Dedifferentiated amniotic fluid mesenchymal stem cell (primary cell): ENCODE measurements around the gene MAPK12.

Source experiments
- DNase-seq: peaks from one replicate; pipeline ENCODE4 v3.0.0-alpha.2; 2016; ENCODE audit errors: extremely low spot score

The MAPK12 gene

DNA sequence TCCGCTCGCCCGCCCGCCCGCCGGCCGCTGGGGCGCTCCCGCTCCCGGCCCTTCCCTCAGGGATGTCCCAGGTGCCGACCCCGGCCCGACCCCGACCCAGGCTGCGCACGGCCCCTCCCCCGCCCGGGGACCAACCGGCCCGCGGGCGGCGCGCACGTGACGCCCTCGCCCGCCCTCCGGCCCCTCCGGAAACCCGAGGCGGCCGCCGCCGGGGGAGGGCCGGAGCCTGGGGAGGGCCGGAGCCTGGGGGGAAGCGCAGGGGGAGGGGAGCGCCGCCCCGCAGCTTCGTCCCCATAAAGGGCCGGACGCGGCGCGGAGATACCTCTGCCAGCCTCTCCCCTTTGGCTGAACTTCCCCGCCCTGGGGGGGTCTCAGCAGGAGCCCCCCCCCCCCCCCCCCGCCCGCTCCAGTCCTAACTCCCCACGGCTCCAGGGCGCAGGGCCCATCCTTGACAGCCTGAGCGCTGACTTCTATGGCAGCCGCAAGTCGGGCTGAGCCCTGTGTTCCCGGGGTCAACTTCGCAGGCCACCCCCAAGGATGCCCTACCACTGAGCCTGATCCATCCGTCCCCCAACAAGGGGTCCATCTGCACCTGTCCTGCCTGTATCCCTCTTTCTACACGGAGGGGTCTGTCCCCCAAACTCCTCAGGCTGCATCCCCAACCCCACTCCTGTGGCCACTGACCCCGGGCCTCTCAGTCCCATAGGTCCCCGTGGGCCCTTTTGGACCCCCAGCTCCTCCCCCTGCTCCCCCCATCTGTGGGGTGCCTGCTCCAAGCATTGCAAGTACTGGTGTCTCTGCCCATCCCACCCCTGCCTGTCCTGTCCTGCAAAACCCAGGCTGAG is at the start of gene MAPK12:
Gene MAPK12, minus strand, starts transcription at position 69 of the 845 bp plus-strand sequence. CDS start 174 bp downstream, outside the sequence.
- no peak for DNase-seq

GRCh38 chr22:50310949-50311444 is 49.5 kb upstream of the MAPK12 start:
- no peak for DNase-seq

DNA sequence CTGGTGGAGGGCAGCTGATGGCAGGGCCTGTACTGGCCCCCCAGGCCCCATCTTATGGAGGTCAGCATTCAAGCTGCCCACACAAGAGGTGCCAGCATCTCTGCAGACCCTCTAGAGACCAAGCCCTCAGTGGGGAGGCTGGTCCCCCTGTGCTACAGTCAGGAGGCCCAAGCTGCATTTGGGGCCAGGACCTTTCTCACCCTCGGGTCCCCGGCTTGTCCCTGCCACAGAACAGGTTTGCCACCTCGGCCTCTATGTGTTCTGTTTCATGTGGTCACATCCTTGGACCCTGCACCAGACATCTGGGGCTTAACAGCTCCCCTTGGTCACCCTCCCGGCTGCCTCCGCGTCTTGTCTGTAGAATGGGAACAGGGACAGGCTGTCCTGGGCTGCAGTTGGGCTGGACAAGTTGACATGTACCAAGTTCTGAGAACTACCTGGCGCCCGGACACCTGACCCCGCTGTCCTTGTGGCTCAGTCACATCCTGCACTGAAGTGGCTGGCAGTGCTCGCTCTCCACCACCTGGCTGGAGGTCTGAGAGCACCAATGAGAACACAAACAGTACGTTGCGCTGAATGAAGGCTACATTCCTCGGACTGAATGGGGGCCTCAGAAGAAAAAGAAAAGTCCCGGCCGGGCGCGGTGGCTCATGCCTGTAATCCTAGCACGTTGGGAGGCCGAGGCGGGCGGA is 48.7 kb upstream of the MAPK12 start:
- DNase-seq: no peak

DNA sequence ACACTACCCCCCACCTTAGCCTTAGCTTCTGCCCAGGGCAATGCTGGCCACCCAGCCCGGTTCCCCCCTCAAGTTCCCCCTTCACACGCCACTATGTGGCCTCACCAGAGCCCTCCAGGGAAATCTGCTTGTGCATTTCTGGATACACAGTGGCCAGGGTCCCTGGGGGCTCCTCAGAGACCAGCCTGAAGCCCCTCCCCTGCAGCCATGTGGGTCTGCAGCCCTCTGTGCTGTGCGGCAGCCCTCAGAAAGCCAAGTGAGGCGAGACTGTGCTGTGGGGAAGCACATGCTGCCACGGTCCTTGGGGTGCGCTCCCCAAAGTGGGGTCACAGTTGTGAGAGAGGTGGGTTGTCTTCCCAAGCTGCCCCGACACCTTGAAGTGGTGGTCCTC is 48.1 kb upstream of the MAPK12 start:
- DNase-seq: no peak

DNA sequence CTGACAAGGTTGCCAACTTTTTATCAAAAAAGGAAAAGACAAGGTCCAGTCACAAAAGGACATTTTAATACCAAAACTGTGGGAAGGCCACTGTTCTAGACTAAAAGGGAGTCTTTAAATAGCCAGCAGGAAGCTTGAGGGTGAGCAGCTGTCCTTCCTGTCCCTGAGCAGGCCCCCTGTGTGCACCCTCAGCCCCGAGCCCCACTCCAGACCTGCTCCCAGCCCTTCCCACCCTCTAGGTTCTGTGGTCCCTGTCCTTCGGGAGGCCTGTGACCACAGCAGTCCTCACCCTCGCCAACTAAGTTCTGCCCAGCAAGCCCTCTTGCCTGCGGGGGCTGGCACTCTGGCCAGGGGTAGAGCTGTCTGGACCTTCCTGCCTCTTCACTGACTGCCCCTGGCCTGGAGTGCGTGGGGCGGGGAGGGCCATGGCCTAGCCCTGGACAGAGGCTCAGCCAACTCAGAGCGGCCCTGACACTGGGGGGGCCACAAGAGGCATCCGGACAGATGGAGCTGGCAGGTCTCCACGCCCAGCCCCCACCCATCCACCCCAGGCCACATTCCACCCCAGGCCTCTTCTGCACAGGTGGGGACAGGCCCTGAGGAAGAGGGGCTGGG is 47.6 kb upstream of the MAPK12 start:
- no peak for DNase-seq

GRCh38 chr22:50308597-50308935 is 47.1 kb upstream of the MAPK12 start:
- no peak for DNase-seq

DNA sequence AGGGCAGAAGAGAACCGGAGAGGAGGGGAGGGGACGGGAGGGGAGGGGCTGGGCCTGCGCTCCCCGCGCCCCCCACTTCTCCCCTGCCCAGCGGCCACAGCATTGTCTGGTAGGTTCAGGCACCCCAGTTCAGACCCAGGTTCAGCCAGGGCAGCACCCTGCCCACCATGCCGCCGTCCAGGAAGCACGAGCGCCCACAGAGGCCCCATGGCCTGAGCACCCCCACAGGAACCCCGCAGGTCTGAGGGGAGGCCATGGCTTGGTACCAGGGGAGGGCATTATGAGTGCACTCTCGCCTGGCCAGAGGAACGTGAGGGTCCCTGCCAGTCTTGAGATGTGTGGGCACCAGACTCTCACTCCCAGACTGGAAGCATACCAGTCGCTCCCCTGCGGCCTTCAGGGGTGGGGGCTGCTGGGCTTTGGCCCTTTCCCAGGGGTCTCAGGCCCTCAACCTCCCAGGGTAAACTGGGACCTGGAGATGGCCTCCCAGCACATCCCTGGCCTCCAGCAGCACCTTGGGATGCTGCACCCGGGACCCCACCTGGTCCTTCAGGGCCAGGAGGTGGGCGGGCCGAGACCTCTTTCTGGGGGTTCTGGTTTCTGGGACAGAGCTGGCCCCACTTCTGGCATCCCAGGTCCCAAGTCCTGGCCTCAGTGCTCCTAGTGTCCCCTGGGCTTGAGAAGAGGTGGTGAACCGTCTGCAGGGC is 46.6 kb upstream of the MAPK12 start:
- DNase-seq: no peak

- peak; percentile 54 for DNase-seq
Observed at GRCh38 chr22:50306753-50307749, 45.6 kb upstream of the MAPK12 start, which contains the start of gene PLXNB2. TSS of gene PLXNB2 (minus strand) at chr22:50307646. CDS start at chr22:50290584, 17,062 bp downstream.

GRCh38 chr22:50305923-50306566 is 44.6 kb upstream of the MAPK12 start:
- peak; percentile 96 for DNase-seq

GRCh38 chr22:50305393-50305922 is 44.0 kb upstream of the MAPK12 start:
- DNase-seq: no peak

DNA sequence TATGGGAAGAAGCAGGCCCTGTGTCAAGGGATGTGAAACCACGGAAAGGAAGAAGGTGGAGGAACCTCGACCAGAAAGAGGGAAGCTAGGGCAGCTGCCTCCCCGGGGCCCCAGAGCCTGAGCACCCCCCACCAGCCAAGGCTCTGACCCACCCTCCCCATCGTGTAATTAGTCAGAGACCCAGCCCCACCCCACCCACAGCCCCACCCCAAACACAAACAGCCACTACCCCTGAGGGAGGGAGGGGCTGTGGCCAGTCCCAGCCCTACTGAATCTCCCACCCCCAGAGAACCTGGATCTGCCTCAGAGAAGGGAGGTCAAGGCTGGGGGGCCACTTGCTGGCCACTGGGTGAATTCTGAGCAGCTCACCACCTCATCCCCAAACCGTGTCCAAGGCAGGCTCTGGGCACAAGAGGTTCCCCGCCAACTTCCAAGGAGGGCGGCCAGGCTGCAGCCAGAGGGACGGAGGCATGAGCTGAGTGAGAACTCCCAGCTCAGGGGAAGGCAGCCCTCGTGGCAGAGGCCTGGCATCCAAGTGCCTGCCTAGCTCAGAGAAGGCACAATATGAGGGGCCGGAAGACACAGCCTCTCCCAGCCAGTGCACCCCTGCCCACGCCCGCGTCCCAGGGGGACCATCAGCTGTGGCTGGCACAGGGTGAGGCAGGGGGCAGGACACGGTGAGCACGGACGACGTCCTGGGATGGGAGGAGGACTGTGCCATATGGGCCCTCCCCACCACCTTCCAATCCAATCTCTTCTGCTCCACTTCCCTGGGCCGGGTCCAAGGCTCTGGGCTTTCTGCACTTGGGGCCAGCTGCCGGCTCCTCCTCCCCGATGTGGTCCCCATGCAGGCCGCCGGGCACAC is 43.3 kb upstream of the MAPK12 start:
- DNase-seq: no peak

GRCh38 chr22:50303848-50304527 is 42.5 kb upstream of the MAPK12 start:
- DNase-seq: no peak

- DNase-seq: no peak
Observed at GRCh38 chr22:50303515-50303847, 42.0 kb upstream of the MAPK12 start.

DNA sequence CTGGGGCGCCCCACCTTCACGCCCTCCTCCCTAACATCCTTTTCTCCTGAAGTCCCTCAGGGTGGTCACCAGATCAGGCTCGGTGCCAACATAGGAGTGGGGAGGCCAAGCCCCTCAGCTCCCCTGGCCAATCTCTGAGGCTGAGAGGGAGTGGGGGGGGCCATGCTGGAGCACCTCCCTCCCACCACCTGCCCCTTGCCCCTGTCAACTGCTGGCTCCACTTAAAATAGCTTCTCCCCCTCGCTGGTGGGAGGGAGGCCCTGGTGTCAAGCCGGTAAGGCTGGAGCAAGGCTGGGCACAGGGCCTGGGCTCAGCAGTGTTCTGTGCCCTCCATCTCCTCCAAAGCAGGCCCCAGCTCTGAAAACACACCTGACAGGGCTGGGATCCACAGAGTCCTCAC is 41.1 kb upstream of the MAPK12 start:
- no peak for DNase-seq

GRCh38 chr22:50302041-50302541 is 40.6 kb upstream of the MAPK12 start:
- DNase-seq: no peak

DNA sequence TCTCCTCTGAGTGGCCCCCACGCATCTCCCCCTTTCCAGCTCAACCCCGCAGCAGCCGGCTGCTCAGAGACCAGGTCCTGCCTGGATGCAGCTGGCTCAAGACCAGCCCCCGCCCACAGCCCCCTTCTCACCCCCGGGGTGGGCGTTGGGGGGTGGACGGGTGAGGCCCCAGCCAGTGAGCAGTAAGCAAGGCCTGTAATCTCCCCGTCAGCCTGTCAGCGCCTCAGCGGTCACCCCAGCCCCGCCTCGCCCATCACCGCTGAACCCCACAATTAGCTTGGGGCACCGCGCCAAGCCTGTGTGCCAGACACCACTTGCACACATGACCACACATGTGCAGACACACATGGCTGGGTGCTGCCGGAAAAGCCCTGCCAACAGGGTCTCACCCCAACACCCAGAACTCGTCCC is 40.1 kb upstream of the MAPK12 start:
- DNase-seq: no peak

GRCh38 chr22:50300620-50301257 is 39.3 kb upstream of the MAPK12 start:
- no peak for DNase-seq
